SU-DHL-6 (cell line): ENCODE measurements around the gene EIF3F.

ENCODE experiments used
- H2AFZ ChIP-seq: fragments of 200-600 bp; sonication (generic); 2 replicates; pipeline ENCODE4 v1.6.1; 2014; ENCODE audit warnings: low read depth, mild to moderate bottlenecking, moderate library complexity, mixed read lengths, antibody characterized with exemption, low read length; ENCODE audit not compliant: severe bottlenecking
- H3F3A ChIP-seq: fragments of 200-600 bp; shearing (Covaris generic); 2 replicates; pipeline ENCODE4 v1.6.0; 2016; ENCODE audit warnings: antibody characterized with exemption, mild to moderate bottlenecking; ENCODE audit not compliant: insufficient read depth
- H3K27ac ChIP-seq: fragments of 200-600 bp; sonication (generic); 2 replicates; pipeline ENCODE4 v1.5.1; 2016; ENCODE audit warnings: low read depth, mild to moderate bottlenecking, low read length, moderate library complexity, mixed read lengths
- H3K27me3 ChIP-seq: fragments of 200-600 bp; sonication (generic), shearing (Covaris generic); 2 replicates; pipeline ENCODE4 v1.6.0; 2014; ENCODE audit warnings: mild to moderate bottlenecking, low read length
- H3K36me3 ChIP-seq: fragments of 200-600 bp; sonication (generic); 2 replicates; pipeline ENCODE4 v1.6.1; 2014; ENCODE audit warnings: mild to moderate bottlenecking, low read length, mixed read lengths
- H3K4me2 ChIP-seq: fragments of 300-600, 200-600 bp; shearing (Covaris generic), sonication (generic); 2 replicates; pipeline ENCODE4 v1.6.0; 2014; ENCODE audit warnings: low read length, low read depth, mild to moderate bottlenecking; ENCODE audit not compliant: poor library complexity, severe bottlenecking
- H3K4me3 ChIP-seq: fragments of 200-600 bp; sonication (generic); 2 replicates; pipeline ENCODE4 v1.5.1; 2014; ENCODE audit warnings: antibody characterized with exemption, low read length, mild to moderate bottlenecking, mixed read lengths; ENCODE audit not compliant: insufficient read depth, poor library complexity, severe bottlenecking
- H3K79me2 ChIP-seq: fragments of 200-600 bp; sonication (generic); 2 replicates; pipeline ENCODE4 v1.6.1; 2014; ENCODE audit warnings: mild to moderate bottlenecking, low read length, moderate library complexity; ENCODE audit not compliant: insufficient read depth
- H3K9ac ChIP-seq: fragments of 200-600 bp; sonication (generic); 2 replicates; pipeline ENCODE4 v1.7.0; 2014; ENCODE audit warnings: mild to moderate bottlenecking, low read length
- H3K9me2 ChIP-seq: fragments of 200-600 bp; sonication (generic); replicated peaks from 2 replicates; pipeline ENCODE4 v1.6.1; 2014; ENCODE audit warnings: low read length; ENCODE audit not compliant: insufficient read depth
- H3K9me3 ChIP-seq: fragments of 200-600 bp; sonication (generic); 2 replicates; pipeline ENCODE4 v1.6.1; 2014; ENCODE audit warnings: low read length, mixed read lengths; ENCODE audit not compliant: insufficient read depth
- H4K20me1 ChIP-seq: fragments of 200-600 bp; sonication (generic); 2 replicates; pipeline ENCODE4 v1.6.1; 2014; ENCODE audit warnings: low read depth, mild to moderate bottlenecking, antibody characterized with exemption, low read length, moderate library complexity, mixed read lengths
- CTCF ChIP-seq: fragments of 200-600 bp; sonication (generic); IDR thresholded peaks from one replicate; pipeline ENCODE4 v1.5.1; 2017; ENCODE audit warnings: antibody characterized with exemption, mild to moderate bottlenecking, low read length, moderate library complexity; ENCODE audit not compliant: insufficient read depth, poor library complexity, severe bottlenecking
- EZH2phosphoT487 ChIP-seq: fragments of 200-600 bp; sonication (generic), shearing (Covaris generic); conservative IDR thresholded peaks from 2 replicates; pipeline ENCODE4 v1.6.1; 2018; ENCODE audit warnings: mild to moderate bottlenecking, antibody characterized with exemption, low read length, moderate library complexity, mixed read lengths

EIF3F gene

DNA sequence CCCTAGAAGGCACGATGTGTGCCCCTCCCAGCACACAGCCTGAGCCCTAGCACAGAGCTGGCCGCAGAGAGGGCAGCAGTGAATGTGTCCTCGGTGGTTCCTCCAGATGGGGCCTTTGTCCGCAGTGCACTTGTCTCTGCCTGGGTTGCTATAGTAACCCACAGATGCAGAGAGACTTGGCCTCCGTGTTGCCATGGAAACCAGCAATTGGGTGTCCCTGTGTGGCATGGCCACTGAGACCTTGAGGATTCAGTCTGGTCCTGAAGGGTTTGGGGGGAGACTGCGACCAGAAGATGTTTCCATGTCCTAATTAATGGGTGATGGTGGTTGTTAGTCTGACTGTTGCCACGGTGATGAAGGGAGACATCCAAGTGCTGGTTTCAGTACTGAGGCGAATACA lies 51.3 kb downstream of the EIF3F start:
- Histone ChIP-seq H3K9me3 (no peaks in the 10 kb centered on the region), H3K9me2 (no peaks in the 10 kb centered on the region), H2AFZ (no peak overlapping the region), H3K9ac (no peak overlapping the region), H3K79me2 (no peaks in the 10 kb centered on the region), H3K4me3 (no peak overlapping the region), H3K4me2 (no peak overlapping the region), H3K36me3 (no peaks in the 10 kb centered on the region), H3K27ac (no peak overlapping the region), H3K27me3 (no peaks in the 10 kb centered on the region), H3F3A (no peaks in the 10 kb centered on the region), H4K20me1 (no peaks in the 10 kb centered on the region)
- TF ChIP-seq CTCF = no peak
- no peak for TF ChIP-seq EZH2phosphoT487

DNA sequence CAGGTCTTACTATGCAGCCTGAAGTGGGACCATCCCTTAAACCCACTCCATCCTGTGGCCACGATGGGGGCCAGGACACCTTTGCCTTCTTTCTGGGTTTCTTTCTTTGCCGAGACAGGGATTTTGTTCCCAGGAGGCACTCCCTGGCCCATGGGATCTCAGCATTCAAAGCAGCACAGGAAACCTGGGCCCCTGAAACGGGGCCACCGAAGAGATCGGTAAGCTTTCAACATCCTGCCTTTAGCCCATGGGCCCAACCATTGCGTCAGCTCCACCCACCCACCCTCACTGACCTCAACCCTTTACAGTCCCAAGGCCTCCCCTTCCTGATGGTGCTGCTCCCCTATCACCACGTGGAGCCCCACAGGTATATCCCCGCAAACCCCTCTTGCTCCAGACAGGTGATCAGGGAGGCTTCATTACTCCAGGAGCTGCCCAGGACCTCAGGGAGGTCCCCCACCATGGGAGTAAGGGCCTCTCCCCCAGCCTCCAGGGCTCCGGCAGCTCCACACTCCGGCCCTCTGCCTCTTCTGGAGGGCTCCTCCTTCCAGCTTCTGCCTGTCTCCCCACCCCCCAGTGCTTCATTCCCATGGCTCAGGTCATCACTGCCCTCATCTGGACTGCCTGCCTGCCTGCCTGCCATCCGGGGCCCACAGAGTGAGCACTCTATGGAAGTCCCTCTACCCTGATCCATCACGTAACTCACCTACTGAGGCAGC lies 51.8 kb downstream of the EIF3F start:
- Histone ChIP-seq H2AFZ (no peak overlapping the region), H3F3A (no peaks in the 10 kb centered on the region), H3K9me3 (no peaks in the 10 kb centered on the region), H3K4me3 (no peak overlapping the region), H3K79me2 (no peaks in the 10 kb centered on the region), H3K9ac (no peak overlapping the region), H3K27me3 (no peaks in the 10 kb centered on the region), H3K36me3 (no peaks in the 10 kb centered on the region), H3K4me2 (no peak overlapping the region), H3K27ac (no peak overlapping the region), H4K20me1 (no peaks in the 10 kb centered on the region), H3K9me2 (no peaks in the 10 kb centered on the region)
- TF ChIP-seq EZH2phosphoT487 (no peak), CTCF (no peak)

DNA sequence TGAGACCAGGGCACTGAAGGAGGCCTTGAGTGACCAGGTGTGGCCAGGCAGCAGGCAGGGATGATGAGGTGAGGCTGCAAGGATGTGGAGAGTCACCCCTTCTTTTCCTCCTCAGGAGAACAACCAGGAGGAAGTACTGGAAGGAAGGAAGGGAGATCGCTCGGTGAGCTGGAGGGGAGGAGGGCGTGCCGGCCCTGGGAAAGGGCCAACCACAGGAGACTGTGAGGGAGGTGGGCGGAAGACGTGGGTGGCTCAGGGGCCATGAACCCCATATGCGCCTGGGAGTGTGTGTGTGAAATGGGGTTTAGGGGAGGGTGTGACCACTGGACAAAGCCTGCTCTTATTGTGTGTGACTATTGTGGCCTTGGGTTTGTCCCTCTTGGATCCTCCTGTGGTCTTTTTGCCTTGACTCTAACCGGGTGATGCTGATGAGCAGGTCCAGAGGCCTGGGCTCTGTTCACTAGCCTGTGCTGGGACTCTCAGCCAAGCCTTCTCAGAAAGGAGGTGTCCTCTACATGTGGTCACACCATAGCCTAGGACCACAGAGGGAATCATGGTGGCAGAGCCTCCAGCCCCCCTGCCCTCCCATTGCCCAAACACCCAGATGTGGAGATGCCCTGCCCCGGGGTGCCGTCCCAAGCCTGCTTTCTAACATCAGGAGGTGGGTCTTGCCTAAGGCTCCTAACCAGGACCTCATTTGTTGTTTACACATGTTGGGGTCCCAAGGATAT lies 52.6 kb downstream of the EIF3F start:
- H4K20me1 ChIP-seq = no peaks in the 10 kb centered on the region
- no peak overlapping the region for H3K9ac ChIP-seq
- no peaks in the 10 kb centered on the region for H3K79me2 ChIP-seq
- no peaks in the 10 kb centered on the region for H3K36me3 ChIP-seq
- no peak overlapping the region for H3K4me2 ChIP-seq
- no peak for TF ChIP-seq CTCF
- no peak for TF ChIP-seq EZH2phosphoT487
- H3K27me3 ChIP-seq = no peaks in the 10 kb centered on the region
- no peaks in the 10 kb centered on the region for H3F3A ChIP-seq
- H3K4me3 ChIP-seq = no peak overlapping the region
- no peaks in the 10 kb centered on the region for H3K9me2 ChIP-seq
- no peak overlapping the region for H3K27ac ChIP-seq
- H2AFZ ChIP-seq = no peak overlapping the region
- no peaks in the 10 kb centered on the region for H3K9me3 ChIP-seq
